Astrocyte of the cerebellum (primary cell): ENCODE measurements around the gene GAL.

ENCODE experiments used
- DNase-seq: peaks from one replicate; pipeline ENCODE4 v3.0.0-alpha.2; 2011; ENCODE audit warnings: low read depth
- H3K4me3 ChIP-seq: 2 replicates; pipeline ENCODE4 v1.5.1; 2011; ENCODE audit warnings: mild to moderate bottlenecking, low read depth, low read length, moderate library complexity
- in situ Hi-C: cut with HindIII; loops from 2 replicates; pipeline ENCODE4 v1.10.0; 2017; ENCODE audit warnings: low sequenced_read_pairs
- TF ChIP-seq, protein P1 (sequence below): IDR thresholded peaks from 2 replicates; pipeline ENCODE4 v1.5.1; 2012; ENCODE audit warnings: low read length, low read depth, moderate library complexity, mild to moderate bottlenecking; ENCODE audit errors: missing control alignments

GAL gene

GRCh38 chr11:68721075-68721474, 36.7 kb downstream of the GAL start:
- in situ Hi-C loops = no loop called here
- TF ChIP-seq, protein P1, sequence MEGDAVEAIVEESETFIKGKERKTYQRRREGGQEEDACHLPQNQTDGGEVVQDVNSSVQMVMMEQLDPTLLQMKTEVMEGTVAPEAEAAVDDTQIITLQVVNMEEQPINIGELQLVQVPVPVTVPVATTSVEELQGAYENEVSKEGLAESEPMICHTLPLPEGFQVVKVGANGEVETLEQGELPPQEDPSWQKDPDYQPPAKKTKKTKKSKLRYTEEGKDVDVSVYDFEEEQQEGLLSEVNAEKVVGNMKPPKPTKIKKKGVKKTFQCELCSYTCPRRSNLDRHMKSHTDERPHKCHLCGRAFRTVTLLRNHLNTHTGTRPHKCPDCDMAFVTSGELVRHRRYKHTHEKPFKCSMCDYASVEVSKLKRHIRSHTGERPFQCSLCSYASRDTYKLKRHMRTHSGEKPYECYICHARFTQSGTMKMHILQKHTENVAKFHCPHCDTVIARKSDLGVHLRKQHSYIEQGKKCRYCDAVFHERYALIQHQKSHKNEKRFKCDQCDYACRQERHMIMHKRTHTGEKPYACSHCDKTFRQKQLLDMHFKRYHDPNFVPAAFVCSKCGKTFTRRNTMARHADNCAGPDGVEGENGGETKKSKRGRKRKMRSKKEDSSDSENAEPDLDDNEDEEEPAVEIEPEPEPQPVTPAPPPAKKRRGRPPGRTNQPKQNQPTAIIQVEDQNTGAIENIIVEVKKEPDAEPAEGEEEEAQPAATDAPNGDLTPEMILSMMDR = no peak
- H3K4me3 ChIP-seq = no peak overlapping the region
- DNase-seq = no peak

DNA sequence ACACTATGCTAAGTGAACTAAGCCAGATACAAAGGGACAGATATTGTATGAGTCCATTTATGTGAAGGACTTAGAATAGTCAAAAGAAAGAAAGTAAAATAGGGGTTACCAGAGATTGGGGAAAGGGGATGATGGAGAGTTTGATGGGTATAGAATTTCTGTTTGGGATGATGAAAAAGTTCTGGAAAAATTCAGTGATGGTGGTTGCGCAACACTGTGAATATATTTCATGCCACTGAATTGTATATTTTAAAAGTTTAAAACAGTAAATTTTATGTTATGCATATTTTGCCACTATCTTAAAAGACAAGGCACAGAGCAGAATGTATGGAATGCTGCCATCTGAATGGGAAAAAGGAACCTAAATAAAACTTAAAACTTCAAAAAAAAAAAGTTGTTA, 37.8 kb downstream of the GAL start:
- in situ Hi-C loops = no loop called here
- no peak overlapping the region for H3K4me3 ChIP-seq
- no peak for DNase-seq
- TF ChIP-seq, protein P1 = no peak

GRCh38 chr11:68724293-68724692, 39.9 kb downstream of the GAL start:
- in situ Hi-C loops = no loop called here
- no peak for DNase-seq
- no peak overlapping the region for H3K4me3 ChIP-seq
- TF ChIP-seq, protein P1 = no peak

GRCh38 chr11:68727783-68728182, 43.4 kb downstream of the GAL start:
- in situ Hi-C loops = no loop called here
- no peak for DNase-seq
- TF ChIP-seq, protein P1 = no peak
- H3K4me3 ChIP-seq = no peak overlapping the region

DNA sequence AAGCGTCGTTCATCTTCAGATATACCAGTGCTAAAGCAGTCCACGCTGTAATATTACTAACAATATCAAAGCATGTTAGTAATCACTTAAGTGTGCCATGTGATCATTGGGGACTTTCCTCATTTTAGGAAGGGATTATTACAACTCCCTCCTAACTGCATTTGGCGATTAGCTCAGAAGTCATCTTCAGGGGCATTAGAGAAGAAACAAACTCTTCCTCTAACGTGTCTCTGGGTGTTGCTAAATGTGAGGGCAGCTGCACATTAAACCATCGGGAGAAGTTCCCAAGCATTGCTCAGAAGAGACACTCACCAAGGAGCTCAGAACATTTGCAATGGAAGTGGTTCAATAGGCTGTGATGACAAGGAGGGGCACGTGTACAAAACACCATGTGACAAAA, 49.8 kb downstream of the GAL start:
- no peak for DNase-seq
- in situ Hi-C loops = no loop called here
- TF ChIP-seq, protein P1 = no peak
- H3K4me3 ChIP-seq = no peak overlapping the region

GRCh38 chr11:68735125-68735524, 50.8 kb downstream of the GAL start:
- no peak overlapping the region for H3K4me3 ChIP-seq
- no peak for DNase-seq
- in situ Hi-C loops = no loop called here
- TF ChIP-seq, protein P1 = no peak

DNA sequence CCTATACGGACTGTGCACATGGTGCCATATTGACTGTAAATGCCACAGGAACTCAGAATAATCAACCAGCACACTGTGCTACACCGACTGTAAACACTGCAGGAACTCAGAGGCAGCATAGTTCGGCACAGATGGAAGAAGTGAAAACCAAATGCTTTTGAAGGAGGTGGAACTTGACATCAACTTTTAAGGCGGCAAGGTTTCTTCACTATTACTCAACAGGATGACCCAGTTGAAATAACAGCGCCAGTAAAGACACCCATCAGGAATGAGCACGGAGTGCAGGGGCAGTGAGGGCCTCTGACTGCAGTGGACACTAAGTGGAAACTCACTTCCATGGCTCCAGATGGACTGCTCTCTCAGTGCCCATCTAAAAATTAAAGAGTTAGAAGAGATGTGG, 51.3 kb downstream of the GAL start:
- TF ChIP-seq, protein P1 = no peak
- in situ Hi-C loops = no loop called here
- no peak overlapping the region for H3K4me3 ChIP-seq
- DNase-seq = no peak
